ENCODE measurements around the gene GUCY1B1.

The GUCY1B1 gene

GRCh38 chr4:155800685-155801343 is 42.0 kb downstream of the GUCY1B1 start:
- no peak for DNase-seq

GRCh38 chr4:155802190-155802959 is 43.6 kb downstream of the GUCY1B1 start:
- no peak for DNase-seq

- DNase-seq = no peak
Observed at GRCh38 chr4:155805016-155805415, 46.2 kb downstream of the GUCY1B1 start.

- DNase-seq = no peak
Observed at GRCh38 chr4:155807021-155807420, 48.2 kb downstream of the GUCY1B1 start.

GRCh38 chr4:155809835-155810234 is 51.0 kb downstream of the GUCY1B1 start:
- DNase-seq = peak; percentile 61

GRCh38 chr4:155811083-155811482 is 52.3 kb downstream of the GUCY1B1 start:
- no peak for DNase-seq

GRCh38 chr4:155818639-155819038 is 59.8 kb downstream of the GUCY1B1 start:
- no peak for DNase-seq

GRCh38 chr4:155819066-155819465 is 60.2 kb downstream of the GUCY1B1 start:
- no peak for DNase-seq

- no peak for DNase-seq
Observed at GRCh38 chr4:155820887-155821518, 62.2 kb downstream of the GUCY1B1 start.

GRCh38 chr4:155822572-155822971 is 63.8 kb downstream of the GUCY1B1 start:
- no peak for DNase-seq

- no peak for DNase-seq
Observed at GRCh38 chr4:155828628-155829027, 69.8 kb downstream of the GUCY1B1 start.

- DNase-seq = no peak
Observed at GRCh38 chr4:155832664-155833063, 73.8 kb downstream of the GUCY1B1 start.

GRCh38 chr4:155837203-155837796 is 78.5 kb downstream of the GUCY1B1 start:
- DNase-seq = no peak

GRCh38 chr4:155842080-155842479 is 83.3 kb downstream of the GUCY1B1 start:
- no peak for DNase-seq

- DNase-seq = no peak
Observed at GRCh38 chr4:155846929-155847328, 88.1 kb downstream of the GUCY1B1 start.

- no peak for DNase-seq
Observed at GRCh38 chr4:155849042-155849441, 90.2 kb downstream of the GUCY1B1 start.

GRCh38 chr4:155853189-155853588 is 94.4 kb downstream of the GUCY1B1 start:
- DNase-seq = no peak

- DNase-seq = no peak
Observed at GRCh38 chr4:155854582-155855226, 95.9 kb downstream of the GUCY1B1 start.

- DNase-seq = no peak
Observed at GRCh38 chr4:155855897-155856296, 97.1 kb downstream of the GUCY1B1 start.

All from NCI-H1105 treated with DMSO at 0.1 percent for 48 hours (cell line).